Osteocyte (in vitro differentiated cells): ENCODE data around the gene AAGAB. TPM values are rescaled to one million over a fixed set of nuclear protein-coding genes. Genes with fewer than 3 reads are reported as not detected.

ENCODE experiments used
- DNase-seq: peaks from one replicate; pipeline ENCODE4 v3.0.0; 2021; ENCODE audit warnings: mixed read lengths; ENCODE audit not compliant: unreplicated experiment; ENCODE audit errors: extremely low spot score
- H3K27ac Mint-ChIP-seq: one replicate; pipeline ENCODE4 v1.8.0; 2021; ENCODE audit warnings: mild to moderate bottlenecking, mixed read lengths; ENCODE audit not compliant: unreplicated experiment
- H3K27me3 Mint-ChIP-seq: one replicate; pipeline ENCODE4 v1.8.0; 2021; ENCODE audit warnings: mixed read lengths; ENCODE audit not compliant: unreplicated experiment
- H3K36me3 Mint-ChIP-seq: one replicate; pipeline ENCODE4 v1.8.0; 2021; ENCODE audit warnings: mixed read lengths; ENCODE audit not compliant: unreplicated experiment
- H3K4me1 Mint-ChIP-seq: one replicate; pipeline ENCODE4 v1.8.0; 2021; ENCODE audit warnings: mixed read lengths; ENCODE audit not compliant: unreplicated experiment
- H3K4me3 Mint-ChIP-seq: one replicate; pipeline ENCODE4 v1.8.0; 2021; ENCODE audit warnings: mild to moderate bottlenecking, moderate library complexity, mixed read lengths; ENCODE audit not compliant: unreplicated experiment
- H3K9me3 Mint-ChIP-seq: one replicate; pipeline ENCODE4 v1.8.0; 2021; ENCODE audit warnings: mixed read lengths; ENCODE audit not compliant: unreplicated experiment
- total RNA-seq: library from RNA; stranded (reverse); gene quantifications from 2 replicates; pipeline ENCODE4 v1.2.1, GENCODE V29; 2021
- TF ChIP-seq, protein P1 (sequence below): fragments of 200-600 bp; sonication (generic); IDR thresholded peaks from 2 replicates; pipeline ENCODE4 v1.5.0; 2021; ENCODE audit warnings: antibody characterized with exemption, mild to moderate bottlenecking, moderate library complexity

Gene AAGAB
- total RNA-seq, 1 donor from 2014 or later: 32.8 TPM

DNA sequence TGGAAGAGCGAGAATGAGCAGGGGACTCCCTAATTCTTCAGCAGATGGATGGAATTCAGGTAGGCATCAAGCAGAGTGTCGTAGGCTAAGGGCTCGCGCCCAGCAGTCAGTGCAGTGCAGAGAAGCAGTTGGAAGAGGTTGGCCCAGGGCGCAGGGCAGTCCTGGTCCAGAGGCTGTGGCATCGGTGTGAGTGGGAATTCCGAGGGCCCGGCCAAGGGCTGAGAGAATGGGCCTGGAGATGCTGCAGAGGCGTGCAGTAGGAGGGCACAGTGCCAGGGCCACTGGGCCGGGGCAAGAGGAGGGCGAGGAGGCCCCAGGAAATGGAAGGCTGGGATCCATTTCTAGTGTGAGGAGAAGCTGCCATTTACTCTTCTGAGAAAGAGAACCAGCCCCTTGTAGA is 74.4 kb downstream of the AAGAB start:
- Mint-ChIP-seq H3K9me3 (no peaks in the 10 kb centered on the region), H3K36me3 (peaks cover 31% of the 10 kb centered on the region), H3K27ac (no peak overlapping the region), H3K4me3 (no peak overlapping the region), H3K4me1 (peaks cover 45% of the 10 kb centered on the region), H3K27me3 (no peaks in the 10 kb centered on the region)
- DNase-seq: no peak
- TF ChIP-seq, protein P1, sequence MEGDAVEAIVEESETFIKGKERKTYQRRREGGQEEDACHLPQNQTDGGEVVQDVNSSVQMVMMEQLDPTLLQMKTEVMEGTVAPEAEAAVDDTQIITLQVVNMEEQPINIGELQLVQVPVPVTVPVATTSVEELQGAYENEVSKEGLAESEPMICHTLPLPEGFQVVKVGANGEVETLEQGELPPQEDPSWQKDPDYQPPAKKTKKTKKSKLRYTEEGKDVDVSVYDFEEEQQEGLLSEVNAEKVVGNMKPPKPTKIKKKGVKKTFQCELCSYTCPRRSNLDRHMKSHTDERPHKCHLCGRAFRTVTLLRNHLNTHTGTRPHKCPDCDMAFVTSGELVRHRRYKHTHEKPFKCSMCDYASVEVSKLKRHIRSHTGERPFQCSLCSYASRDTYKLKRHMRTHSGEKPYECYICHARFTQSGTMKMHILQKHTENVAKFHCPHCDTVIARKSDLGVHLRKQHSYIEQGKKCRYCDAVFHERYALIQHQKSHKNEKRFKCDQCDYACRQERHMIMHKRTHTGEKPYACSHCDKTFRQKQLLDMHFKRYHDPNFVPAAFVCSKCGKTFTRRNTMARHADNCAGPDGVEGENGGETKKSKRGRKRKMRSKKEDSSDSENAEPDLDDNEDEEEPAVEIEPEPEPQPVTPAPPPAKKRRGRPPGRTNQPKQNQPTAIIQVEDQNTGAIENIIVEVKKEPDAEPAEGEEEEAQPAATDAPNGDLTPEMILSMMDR: no peak

DNA sequence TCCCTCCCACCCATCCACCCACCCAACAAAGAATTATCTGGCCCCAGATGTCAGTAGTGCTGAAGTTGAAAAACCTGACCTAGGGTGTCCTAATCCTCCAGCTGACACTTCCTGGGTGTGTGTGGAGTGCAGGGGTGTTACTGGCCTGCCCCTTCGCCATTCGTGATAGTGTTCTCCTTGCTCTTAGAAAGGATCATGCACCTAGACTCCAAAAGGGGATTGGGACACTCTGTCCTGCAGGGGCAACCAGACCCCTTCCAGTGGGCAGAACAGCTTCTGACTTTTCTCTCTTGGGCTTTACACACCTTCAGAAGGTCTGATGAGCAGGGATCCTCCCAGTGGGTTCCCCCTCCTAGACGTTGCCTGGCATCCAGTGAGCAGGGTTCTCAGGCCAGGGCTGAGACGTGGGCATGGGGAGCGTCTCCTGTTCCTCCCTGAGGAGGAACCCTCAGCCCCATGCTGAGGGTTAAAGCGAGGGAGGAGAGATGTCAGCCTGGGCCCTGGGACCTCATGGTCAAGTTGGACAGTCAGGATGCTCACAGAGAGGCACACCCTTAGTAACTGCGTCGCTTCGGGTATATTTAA is 75.0 kb downstream of the AAGAB start:
- no peak overlapping the region for H3K27ac Mint-ChIP-seq
- peaks cover 50% of the 10 kb centered on the region for H3K4me1 Mint-ChIP-seq
- H3K36me3 Mint-ChIP-seq: peaks cover 33% of the 10 kb centered on the region
- no peak for DNase-seq
- no peaks in the 10 kb centered on the region for H3K27me3 Mint-ChIP-seq
- no peaks in the 10 kb centered on the region for H3K9me3 Mint-ChIP-seq
- H3K4me3 Mint-ChIP-seq: no peak overlapping the region
- TF ChIP-seq, protein P1: no peak

DNA sequence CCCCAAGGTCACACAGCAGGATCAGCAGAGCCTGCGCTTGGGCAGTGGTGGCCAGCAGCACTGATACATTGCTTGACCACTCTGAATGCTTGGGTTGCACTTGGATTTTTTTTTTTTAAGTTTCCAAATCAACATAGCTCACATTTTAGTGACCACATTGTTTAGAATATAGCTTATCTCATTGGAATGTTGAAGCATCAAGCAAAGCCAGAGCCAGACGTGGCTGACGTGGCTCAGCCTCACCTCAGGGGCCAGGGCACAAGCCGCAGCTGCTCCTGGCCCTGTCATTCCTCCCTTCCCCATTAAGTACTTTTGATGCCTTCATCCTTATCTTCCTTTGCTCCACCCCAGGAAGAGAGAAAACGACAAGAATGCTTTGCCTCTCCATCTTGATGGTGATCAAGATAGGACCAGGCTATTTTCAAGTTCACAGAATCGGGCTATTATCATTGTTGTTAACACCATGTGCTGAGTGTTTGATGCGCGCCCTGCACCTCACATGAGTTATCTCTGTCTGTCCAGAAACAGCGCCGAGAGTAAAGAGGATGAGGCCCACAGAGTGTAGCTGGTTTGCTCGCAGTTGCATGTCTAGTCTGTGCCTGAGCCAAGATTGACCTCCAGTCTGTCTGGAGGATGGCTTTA is 75.8 kb downstream of the AAGAB start:
- H3K4me3 Mint-ChIP-seq: no peak overlapping the region
- no peaks in the 10 kb centered on the region for H3K27me3 Mint-ChIP-seq

DNA sequence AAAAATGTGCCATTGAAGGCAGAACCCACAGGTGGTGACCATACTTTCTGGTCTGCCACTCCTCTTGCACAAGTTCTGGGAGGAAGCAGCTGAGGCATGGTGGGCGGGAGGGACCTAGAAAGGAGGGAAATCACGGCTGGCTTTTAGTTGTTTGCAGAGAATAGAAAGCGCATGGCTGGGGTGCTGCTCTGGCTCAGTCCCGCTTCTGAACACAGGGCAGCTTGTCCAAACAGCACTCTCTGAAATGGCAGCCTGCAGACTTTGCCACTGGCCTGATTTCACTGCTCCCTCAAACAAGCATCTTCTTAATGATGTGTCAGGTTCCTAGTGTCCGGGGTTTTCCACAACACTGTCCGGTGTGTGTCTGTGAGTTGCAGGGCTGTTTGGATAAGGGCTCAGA is 76.7 kb downstream of the AAGAB start:
- Mint-ChIP-seq H3K27me3 (no peaks in the 10 kb centered on the region), H3K27ac (peak overlapping the region; percentile 64), H3K36me3 (peaks cover 39% of the 10 kb centered on the region), H3K9me3 (no peaks in the 10 kb centered on the region), H3K4me1 (peaks cover 53% of the 10 kb centered on the region), H3K4me3 (no peak overlapping the region)
- no peak for DNase-seq
- TF ChIP-seq, protein P1: no peak

More for the DNA sequence above, 75.8 kb downstream of the AAGAB start:
- peak overlapping the region; percentile 64 for H3K27ac Mint-ChIP-seq
- no peaks in the 10 kb centered on the region for H3K9me3 Mint-ChIP-seq
- H3K4me1 Mint-ChIP-seq: peaks cover 56% of the 10 kb centered on the region
- H3K36me3 Mint-ChIP-seq: peaks cover 35% of the 10 kb centered on the region
- DNase-seq: no peak
- TF ChIP-seq, protein P1: no peak

DNA sequence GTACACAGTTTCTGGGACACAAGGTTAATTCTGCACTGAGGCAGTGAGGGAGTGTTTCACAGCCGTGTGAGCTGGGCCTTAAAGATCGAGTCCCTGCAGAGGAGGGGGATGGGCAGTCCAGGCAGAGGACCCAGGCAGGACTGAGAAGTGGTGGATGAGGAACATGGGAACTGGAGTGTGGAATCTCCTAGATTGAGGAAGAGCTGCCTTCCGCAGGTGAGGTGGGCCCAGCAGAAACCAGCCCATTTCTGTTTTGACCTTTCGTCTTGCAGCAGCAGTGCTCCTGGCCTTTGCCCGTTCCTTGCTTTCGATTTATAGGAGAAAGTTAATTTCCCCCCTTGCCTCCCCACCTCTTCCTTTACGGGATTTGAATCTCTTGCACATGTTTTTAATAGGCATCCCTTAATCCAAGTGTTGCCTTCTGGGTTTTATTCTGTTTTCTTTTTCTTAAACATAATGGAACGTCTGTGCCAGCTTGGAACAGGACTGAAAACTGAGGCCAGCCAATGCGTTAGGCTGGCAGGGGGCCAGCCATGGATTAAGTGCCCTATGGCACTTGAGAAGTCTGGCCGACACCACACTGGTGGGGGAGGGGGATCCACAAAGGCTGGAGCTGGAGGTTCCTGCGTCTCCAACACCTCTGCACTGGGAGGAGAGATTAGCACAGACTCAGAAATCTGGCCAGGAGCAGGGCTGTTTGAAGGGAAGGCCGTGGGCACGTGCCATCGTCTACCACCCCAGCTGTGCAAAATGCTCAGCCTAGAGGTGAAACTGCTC is 78.1 kb downstream of the AAGAB start:
- TF ChIP-seq, protein P1: no peak
- Mint-ChIP-seq H3K27ac (no peak overlapping the region), H3K36me3 (peaks cover 42% of the 10 kb centered on the region)

More for the DNA sequence above, 78.1 kb downstream of the AAGAB start:
- Mint-ChIP-seq H3K4me1 (peaks cover 56% of the 10 kb centered on the region), H3K4me3 (no peak overlapping the region), H3K9me3 (no peaks in the 10 kb centered on the region), H3K27me3 (no peaks in the 10 kb centered on the region)
- DNase-seq: no peak
